IPS DF 4.7 (cell line): Measurements from ENCODE around the gene SNORC.
"Not testable (repeated sequence)": the region's sequence is repeated elsewhere in the genome, so short reads cannot be mapped to it uniquely, and the experiment has no call there.

Experiments used
- DNase-seq: peaks from one replicate; pipeline ENCODE4 v3.0.0-alpha.2; 2013; ENCODE audit warnings: low spot score; ENCODE audit errors: extremely low read depth

The SNORC gene

DNA sequence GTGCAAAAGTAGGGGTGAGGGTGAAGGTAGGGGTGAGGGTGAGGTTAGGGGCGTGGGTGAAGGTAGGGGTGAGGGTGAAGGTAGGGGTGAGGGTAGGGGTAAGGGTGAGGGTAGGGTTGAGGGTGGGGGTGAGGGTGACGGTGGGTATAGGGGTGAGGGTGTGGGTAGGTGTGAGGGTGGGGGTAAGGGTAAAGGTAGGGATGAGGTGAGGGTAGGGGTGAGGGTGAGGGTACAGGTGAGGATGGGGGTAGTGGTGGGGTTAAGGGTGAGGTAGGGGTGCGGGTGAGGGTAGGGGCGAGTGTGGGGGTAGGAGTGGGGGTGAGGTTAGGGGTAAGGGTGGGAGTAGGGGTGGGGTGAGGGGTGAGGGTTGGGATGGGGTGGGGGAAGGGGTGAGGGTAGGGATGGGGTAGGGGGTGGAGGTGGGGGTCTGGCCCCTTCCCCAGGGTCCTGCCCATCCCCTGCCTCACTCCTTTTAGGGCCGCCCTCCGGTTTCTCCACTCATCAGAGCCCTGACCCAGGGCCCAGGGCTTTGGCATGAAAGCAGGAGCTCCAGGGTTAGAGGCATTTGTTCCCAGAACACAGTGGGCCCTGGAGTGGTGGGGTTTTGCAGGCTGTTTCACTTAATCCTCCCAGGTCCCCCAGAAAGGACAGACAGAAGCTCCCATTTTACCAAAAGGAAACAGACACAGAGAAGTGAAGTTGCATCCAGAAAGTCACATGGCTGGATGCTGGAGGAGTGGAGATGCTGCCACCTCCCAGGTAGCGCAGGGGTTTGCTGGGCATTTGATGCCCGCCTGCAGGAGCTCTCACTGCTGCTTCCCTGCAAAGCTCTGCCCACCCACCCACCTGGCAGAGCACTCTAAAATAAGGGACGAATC lies 26.9 kb downstream of the SNORC start:
- DNase-seq, result no peak

GRCh38 chr2:232897598-232898408 lies 27.7 kb downstream of the SNORC start:
- no peak for DNase-seq

DNA sequence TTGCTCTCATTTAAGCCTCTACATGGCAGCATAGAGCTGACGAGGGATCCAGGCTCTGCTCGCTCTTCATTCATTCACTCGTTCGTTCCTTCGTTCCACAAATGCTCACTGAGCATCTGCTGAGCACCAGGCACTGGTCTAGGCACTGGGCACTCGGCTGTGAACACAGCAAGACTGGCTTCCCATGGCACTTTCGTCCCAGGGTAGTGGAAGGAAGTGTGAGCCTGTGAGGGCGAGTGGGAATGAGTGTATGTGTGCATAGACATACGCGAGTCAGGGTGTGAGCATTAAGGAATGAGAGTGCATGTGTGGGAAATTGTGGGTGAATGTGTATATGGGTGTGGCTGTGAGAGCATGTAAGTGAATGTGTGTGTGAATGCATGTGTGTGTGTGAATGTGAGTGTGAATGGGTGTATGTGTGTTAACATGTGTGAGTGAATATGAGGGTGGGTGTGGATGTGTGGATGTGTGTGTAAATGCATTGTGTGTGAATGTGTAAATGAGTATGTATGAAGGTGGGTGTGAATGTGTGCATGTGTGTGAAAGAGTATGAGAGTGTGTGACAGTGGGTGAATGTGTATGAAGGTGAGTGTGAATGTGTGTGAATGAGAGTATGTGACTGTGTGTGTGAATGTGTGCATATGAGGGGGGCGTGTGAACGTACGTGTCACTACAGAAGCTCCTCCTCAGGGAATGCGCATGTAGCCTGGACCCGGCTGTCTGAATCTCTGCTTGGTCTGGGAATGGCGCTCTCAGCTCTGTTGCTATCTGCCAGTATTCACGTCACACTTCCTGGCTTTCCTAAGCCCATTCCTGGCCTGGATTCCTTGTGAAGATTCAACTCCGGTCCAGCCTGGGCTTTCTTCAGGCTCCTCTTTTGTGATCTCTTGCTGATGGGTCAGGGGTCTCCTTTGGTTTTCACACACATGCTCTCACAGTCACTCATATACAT lies 28.8 kb downstream of the SNORC start:
- DNase-seq, result no peak

- DNase-seq, result no peak
Measured at GRCh38 chr2:232900811-232901735, 31.0 kb downstream of the SNORC start.

GRCh38 chr2:232901736-232902578 lies 31.9 kb downstream of the SNORC start:
- no peak for DNase-seq

DNA sequence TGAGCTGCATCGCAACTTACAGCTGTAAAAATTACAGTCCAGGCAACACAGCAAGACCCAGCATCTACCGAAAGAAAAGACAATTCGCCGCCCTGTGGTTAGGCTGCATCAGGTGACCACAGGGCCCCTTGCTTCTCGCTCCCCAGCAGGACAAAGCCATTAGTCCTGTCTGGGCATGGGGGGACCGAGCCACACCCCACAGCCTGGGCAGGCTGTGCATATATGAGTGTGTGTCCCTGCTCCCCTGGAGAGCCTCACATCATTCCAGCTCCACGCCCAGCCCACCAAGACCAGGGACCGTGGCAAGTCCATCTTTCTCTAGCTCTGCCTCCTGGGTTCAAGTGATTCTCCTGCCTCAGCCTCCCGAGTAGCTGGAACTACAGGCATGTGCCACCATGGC lies 33.9 kb downstream of the SNORC start:
- no peak for DNase-seq

DNA sequence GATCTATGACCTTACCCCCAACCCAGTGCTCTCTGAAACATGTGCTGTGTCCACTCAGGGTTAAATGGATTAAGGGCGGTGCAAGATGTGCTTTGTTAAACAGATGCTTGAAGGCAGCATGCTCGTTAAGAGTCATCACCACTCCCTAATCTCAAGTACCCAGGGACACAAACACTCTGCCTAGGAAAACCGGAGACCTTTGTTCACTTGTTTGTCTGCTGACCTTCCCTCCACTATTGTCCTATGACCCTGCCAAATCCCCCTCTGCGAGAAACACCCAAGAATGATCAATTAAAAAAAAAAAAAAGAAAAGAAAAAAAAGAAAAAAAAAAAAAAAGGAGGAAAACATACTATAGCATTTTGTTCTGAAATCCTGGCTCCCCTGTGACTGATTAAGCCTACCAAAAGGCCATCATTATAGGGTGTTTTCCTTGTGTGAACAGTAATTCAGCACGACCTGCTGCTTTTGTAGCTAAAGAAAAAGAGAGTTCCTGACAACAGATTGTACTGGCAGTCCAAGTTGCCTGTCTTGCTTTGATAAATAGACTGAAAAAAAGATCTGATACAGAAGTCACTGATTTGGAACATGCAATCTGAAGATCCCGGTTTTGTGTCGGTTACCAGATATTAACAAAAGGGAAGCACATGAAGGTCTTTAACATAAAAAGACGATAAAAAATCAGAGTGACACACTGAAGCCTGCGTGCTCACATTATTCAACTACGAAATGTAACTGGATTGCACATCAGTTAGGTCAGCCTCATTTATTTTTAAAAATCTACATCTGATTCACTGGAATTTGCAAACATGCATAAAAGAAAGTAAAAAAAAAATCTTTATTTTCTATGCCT lies 37.0 kb downstream of the SNORC start:
- not testable (repeated sequence) for DNase-seq

- not testable (repeated sequence) for DNase-seq
Measured at GRCh38 chr2:232907718-232908085, 37.6 kb downstream of the SNORC start.

DNA sequence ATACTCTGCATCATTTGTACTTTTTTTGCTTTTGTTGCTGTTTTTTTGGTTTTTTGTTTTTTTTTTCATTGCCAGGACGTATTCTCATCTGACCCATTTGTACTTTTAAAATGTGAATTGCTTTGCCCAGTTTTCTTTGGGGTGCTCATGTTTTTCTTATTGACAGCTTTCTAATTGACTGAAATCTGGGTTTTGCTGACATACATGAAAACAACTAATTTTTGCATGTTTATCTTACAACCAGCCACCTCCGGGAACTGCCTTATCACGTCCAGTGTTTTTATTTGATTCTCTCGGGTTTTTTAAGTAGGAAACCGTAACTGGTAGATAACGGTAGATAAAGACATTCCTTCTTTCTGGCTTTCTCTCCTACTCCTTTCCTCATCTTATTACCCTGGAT lies 38.6 kb downstream of the SNORC start:
- DNase-seq, result no peak

GRCh38 chr2:232910376-232910775 lies 40.3 kb downstream of the SNORC start:
- DNase-seq, result no peak

DNA sequence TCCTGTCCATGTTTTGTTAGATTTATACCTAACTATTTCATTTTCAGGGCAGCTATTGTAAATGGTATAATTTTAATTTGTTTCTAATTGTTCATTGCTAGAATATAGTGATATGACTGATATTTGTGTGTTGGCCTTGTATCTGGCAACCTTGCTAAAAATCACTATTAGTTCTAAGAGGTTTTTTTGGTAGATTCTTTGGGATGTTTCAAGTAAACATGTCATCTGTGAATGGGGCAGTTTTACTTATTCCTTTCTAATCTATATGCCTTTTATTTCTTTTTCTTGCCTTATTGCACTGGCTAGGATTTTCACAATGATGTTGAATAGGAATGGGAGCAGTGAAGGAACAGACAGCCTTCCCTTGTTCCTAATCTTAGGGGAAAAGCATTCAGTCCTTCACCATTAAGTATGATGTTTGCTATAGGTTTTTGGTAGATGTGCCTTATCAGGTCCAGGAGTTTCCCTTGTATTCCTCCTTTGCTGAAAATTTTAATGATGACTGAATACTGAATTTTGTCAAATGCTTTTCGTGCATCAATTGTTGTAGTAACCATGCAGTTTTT lies 41.7 kb downstream of the SNORC start:
- DNase-seq, result no peak

DNA sequence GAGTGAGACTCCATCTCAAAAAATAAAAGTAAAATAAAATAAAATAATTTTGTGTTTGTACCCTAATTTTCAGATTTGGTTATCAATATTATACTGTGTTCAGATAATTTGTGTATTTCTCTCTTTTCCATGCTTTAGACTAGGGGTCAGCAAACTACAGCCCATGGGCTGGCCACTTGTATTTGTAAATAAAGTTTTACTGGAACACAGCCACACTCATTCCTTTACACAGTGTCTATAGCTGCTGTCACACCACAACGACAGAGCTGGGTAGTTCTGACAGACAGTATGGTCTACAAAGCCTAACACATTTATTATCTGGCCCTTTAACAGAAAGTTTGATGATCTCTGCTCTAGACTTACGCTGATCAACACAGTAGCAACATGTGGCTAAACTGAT lies 43.8 kb downstream of the SNORC start:
- DNase-seq, result no peak

DNA sequence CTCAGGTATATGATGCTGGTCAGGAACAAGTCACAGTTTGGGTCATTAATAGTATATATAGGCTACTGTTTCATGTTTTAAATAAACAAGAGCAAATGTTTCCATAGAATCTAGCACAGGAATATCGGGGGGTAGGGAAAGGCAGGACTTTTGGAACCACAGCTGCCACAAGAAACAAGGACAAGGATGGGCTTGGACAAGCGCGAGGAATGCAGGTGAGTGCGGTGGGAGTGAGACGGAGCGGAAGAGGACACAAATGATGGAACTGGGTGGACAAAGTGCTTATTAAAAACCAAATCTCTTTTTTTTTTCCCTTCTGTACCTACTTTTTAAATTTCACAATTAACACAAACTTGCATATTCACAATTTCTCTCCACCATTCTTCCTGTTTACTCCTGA lies 49.1 kb downstream of the SNORC start:
- DNase-seq, result no peak

DNA sequence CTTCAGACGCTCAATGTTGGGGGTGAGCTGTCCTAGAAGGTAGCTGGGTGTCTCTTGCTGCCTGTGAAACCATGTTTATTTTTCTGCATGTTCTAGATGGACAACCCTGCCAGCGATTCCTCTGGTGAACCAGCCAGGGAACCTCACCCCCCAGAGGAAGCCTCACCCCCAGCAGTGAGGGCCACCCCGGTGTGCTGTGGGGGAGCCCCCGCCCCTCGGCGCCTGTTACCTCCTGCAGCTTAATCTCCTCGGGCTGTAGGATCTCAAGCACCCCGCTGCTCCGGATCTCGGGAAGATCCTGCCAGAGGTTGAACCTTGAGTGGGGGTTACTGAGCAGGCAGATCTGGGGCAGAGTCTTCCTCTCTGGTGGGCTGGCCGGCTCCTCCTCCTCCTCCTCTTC lies 50.0 kb downstream of the SNORC start:
- no peak for DNase-seq

GRCh38 chr2:232920760-232921159 lies 50.7 kb downstream of the SNORC start:
- no peak for DNase-seq

- no peak for DNase-seq
Measured at GRCh38 chr2:232924433-232924832, 54.4 kb downstream of the SNORC start.

GRCh38 chr2:232925153-232925820 lies 55.2 kb downstream of the SNORC start:
- DNase-seq, result no peak

DNA sequence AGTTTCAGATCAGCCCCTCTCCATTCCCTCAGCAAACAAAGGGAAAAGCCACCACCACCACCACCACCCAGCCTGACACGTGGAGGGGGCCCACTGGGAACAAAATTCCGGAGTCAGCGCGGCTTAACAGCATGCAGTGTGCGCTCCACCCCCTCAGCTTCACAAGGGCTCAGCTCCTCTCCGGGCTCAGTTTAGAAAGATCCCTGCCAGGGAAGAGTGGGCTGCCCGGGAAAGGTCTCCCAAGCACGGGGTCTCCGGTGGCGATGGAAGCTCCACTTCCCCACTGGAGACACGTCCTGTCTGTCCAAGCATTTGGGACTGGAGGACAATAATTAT lies 55.7 kb downstream of the SNORC start:
- DNase-seq, result no peak
